GM12872 (cell line): Measurements from ENCODE around the gene DTNB.

ENCODE experiments used
- CTCF ChIP-seq: IDR thresholded peaks from 3 replicates; pipeline ENCODE4 v1.5.1; 2011; ENCODE audit warnings: low read depth, mild to moderate bottlenecking, low read length, moderate library complexity; ENCODE audit not compliant: insufficient read depth

DTNB gene

GRCh38 chr2:25677877-25678276 is 4.5 kb upstream of the DTNB start:
- TF ChIP-seq CTCF = no peak

GRCh38 chr2:25674077-25674362 is 643 bp upstream of the DTNB start:
- no peak for TF ChIP-seq CTCF

GRCh38 chr2:25672494-25673299 is 680 bp downstream of the DTNB start:
- no peak for TF ChIP-seq CTCF

GRCh38 chr2:25671622-25672021 is 1.8 kb downstream of the DTNB start:
- TF ChIP-seq CTCF = no peak

GRCh38 chr2:25669520-25669919 is 3.9 kb downstream of the DTNB start:
- no peak for TF ChIP-seq CTCF

- TF ChIP-seq CTCF = no peak
Observed at GRCh38 chr2:25666218-25666617, 7.2 kb downstream of the DTNB start.

GRCh38 chr2:25664965-25665307 is 8.4 kb downstream of the DTNB start:
- no peak for TF ChIP-seq CTCF
